HG03097 (cell line): Measurements from ENCODE around the gene FRG2.
"Not testable (repeated sequence)": the region's sequence is repeated elsewhere in the genome, so short reads cannot be mapped to it uniquely, and the experiment has no call there.

Experiments
- ATAC-seq: cut with Tn5 transposase; IDR thresholded peaks from one replicate; pipeline ENCODE4 v1.9.1; 2021; ENCODE audit not compliant: unreplicated experiment, low FRiP score

FRG2 gene

GRCh38 chr4:190016369-190017289, 10.4 kb downstream of the FRG2 start:
- ATAC-seq: no peak

DNA sequence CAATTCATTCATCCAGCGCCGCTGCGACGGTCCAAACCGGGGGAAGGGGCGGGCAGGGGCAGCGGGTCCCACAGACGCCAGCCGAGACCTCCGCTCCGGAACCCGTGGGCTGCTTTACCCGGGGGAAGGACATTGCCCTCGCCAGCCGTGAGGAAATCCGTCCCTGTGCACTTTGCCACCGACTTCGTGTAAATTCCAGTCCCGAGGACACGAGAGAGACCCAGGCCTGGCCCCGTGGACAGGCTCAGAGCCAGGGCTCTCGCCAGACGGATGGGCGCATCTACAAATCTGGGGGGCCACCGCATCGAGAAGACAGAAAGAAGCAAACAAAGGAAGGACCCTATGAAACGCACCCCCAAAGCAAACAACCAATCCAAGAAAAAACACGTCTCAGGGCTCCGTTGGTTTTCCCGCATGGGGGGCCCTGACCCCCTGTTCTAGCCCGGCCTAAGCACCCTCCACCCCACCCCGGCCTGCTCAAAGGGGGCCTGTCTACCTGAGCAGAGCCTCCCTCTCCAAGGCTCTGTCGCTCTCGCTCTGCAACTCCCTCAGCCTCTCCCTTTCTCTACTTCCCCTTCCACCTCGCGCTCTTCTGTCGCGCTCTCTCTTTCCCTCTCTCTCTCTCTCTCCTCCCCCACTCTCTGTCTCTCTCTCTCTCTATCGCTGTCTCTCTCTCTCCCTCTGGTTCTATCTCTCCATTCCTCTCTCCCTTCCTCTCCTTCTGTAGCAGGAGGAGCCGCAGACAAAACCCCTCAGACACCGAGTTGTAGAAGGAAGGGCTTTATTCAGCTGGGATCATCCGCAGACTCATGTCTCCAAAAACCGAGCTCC, 11.3 kb downstream of the FRG2 start:
- ATAC-seq: no peak

GRCh38 chr4:190014771-190015537, 12.1 kb downstream of the FRG2 start:
- ATAC-seq: no peak

GRCh38 chr4:189989941-189990340, 37.1 kb downstream of the FRG2 start:
- ATAC-seq: not testable (repeated sequence)

DNA sequence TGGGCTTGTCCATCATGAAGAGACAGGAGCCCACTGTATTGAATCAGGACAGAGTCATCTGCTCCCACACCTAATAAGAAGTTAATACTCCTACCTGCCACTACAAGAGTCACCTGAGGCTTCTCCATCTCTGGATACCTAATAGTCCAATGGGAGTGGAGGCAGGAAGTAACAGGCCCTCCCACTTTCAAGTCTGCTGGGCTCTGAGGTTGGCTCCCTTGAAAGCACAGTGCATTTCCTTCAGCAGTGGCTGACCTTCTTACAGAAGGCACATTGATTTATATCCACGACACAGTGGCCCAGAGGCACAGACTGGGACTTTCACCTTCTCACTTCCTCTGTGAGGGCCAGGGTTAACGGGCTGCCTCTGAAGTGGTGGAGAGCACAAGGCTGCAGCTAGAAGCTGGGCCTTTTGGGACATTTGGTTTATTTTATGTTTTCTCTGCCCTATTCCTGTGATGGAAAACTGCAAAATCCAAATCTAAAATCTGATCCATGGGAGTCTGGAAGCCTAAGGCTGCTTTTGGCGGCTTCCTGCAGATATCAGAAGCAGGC, 38.1 kb downstream of the FRG2 start:
- no peak for ATAC-seq

DNA sequence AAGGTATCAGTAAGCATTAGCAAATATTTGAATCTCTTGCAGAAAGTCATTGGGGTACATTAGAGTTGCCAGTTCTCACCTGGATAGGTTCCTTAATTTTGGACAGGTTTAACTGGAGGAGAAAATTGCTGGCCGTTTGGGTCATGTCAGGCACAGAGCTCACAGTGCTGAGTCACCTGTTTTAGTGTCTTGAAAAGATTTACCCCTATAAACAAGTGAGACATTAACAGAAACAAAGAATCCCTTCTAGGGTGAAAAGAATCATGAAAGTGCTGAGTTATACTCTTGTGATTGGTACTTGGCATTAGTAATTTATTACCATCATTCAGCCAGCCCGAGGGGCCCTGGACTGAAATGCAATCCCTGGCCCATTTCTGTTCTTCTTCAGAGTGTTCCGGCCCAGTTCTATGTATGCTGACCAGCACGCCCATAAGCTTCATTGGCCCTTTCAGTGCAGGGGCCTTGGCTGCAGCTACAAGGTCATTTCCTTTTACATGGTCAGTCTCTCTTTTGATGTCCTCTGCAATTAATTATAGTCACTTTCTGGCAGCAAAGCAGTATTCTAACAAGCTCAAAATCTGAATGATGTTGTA, 41.3 kb downstream of the FRG2 start:
- ATAC-seq: not testable (repeated sequence)

DNA sequence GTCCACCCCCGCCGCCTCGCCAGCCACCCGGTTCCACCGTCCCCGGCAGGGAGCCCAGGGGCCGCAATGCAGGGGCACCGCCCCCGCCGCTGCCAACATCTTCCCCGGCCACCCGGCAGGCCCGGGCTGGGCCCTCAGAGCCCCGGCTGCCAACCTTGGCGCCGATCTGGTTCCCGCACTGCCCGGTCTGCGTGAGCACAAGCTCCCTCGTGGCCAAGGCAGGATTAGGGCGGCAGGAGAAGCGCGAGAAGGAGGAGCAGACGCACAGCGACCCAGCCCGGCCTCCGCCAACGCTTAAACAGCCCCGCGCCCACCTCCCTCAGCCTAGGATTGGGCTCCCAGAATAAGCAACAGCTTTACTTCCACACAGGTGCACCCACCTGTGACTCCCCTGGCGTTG, 42.4 kb downstream of the FRG2 start:
- ATAC-seq: not testable (repeated sequence)

GRCh38 chr4:189983916-189984526, 43.0 kb downstream of the FRG2 start:
- ATAC-seq: not testable (repeated sequence)

GRCh38 chr4:189981970-189982369, 45.1 kb downstream of the FRG2 start:
- ATAC-seq: no peak

GRCh38 chr4:189980292-189980691, 46.8 kb downstream of the FRG2 start:
- not testable (repeated sequence) for ATAC-seq

DNA sequence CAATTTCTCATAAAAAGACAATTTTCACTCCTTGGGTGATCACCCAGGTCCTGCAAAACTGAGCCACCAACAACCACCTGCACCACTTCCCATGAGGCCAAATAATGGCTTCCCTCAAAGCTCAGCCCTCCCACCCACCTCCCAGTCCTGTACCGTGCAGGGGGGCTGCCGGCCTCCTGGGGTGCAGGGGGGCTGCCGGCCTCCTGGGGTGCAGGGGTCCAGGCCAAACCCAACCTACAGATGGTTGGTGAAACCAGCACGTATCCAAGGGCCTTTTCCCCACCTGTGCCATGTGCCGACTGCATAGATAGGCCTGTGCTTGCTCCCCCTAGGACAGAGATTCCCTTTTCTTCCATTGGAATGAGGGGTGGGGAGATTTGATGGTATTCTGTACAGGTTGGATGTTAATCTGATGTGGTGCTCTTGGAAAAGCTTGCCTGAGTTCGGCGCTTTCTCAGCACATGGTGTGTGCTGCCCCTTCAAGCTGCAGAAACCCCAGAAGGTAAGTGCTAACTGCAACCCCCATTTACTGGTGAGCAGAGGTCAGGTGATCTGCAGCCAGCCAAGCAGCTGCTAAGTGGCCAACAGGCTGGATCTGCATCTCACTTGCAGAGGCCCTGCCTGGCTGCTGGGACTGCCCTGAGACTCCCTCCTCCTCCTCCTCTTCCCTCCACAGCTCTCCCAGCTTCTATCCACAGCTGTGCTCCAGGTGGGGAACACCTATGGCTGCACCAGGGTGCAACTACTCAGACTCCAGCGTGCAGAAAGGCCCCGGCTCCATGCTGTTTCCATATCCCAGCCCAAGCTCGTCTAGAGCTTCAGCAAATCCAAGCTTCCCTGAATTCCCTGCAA, 47.6 kb downstream of the FRG2 start:
- ATAC-seq: no peak
